HepG2 (cell line): Measurements from ENCODE around the gene CAMK1D. TPM values are rescaled to one million over a fixed set of nuclear protein-coding genes. Genes with fewer than 3 reads are reported as not detected.

Experiments
- FLYWCH1 ChIP-seq: sonication (generic); formaldehyde crosslinking; IDR thresholded peaks from 2 replicates; pipeline ENCODE4 v1.8.1; 2023; ENCODE audit warnings: mild to moderate bottlenecking, missing genetic modification reagents
- HNF4A ChIP-seq: sonication (generic); formaldehyde crosslinking; IDR thresholded peaks from 2 replicates; pipeline ENCODE4 v1.4.0; 2020; ENCODE audit warnings: missing genetic modification reagents
- IKZF5 ChIP-seq: IDR thresholded peaks from 2 replicates; pipeline ENCODE4 v1.6.1; 2018; ENCODE audit warnings: missing genetic modification reagents, mild to moderate bottlenecking, missing compliant biosample characterization
- MEIS2 ChIP-seq: sonication (generic); formaldehyde crosslinking; IDR thresholded peaks from 2 replicates; pipeline ENCODE4 v1.9.0; 2021; ENCODE audit warnings: mild to moderate bottlenecking, missing genetic modification reagents
- PAXIP1 ChIP-seq: sonication (generic); formaldehyde crosslinking; conservative IDR thresholded peaks from 2 replicates; pipeline ENCODE4 v1.4.0; 2020; ENCODE audit warnings: mild to moderate bottlenecking, missing genetic modification reagents, moderate library complexity
- SRSF1 ChIP-seq: fragments of 200-400 bp; formaldehyde crosslinking; optimal IDR thresholded peaks from 2 replicates; pipeline ENCODE3; 2017; ENCODE audit warnings: mild to moderate bottlenecking, low read depth, low read length, moderate library complexity
- ZBED4 ChIP-seq: sonication (generic); formaldehyde crosslinking; IDR thresholded peaks from 2 replicates; pipeline ENCODE4 v1.4.0; 2020; ENCODE audit warnings: missing genetic modification reagents, borderline replicate concordance
- ZMYM4 ChIP-seq: sonication (generic); formaldehyde crosslinking; IDR thresholded peaks from 2 replicates; pipeline ENCODE4 v1.8.1; 2023; ENCODE audit warnings: mild to moderate bottlenecking, missing genetic modification reagents
- ZNF350 ChIP-seq: sonication (generic); formaldehyde crosslinking; IDR thresholded peaks from 2 replicates; pipeline ENCODE4 v1.4.0; 2020; ENCODE audit warnings: mild to moderate bottlenecking, low read depth, missing genetic modification reagents, borderline replicate concordance
- polyA plus RNA-seq, 8 experiments: library from polyadenylated mRNA; depleted of rRNA in 3 of 8; stranded (reverse) in 7 of 8; unstranded in 1 of 8; fragments of >200 nt; fragmentation: Illumina TruSeq in 4 of 8; extraction: Trizol in 4 of 8; gene quantifications; 2 replicates each; pipeline versions ENCODE4 v1.2.1 to v1.2.3, GENCODE V29; 2011 to 2016; ENCODE audit warnings: low read depth in 4 of 8, missing spikeins in 1 of 8, mixed read lengths in 1 of 8; ENCODE audit not compliant: insufficient read depth in 1 of 8
- total RNA-seq, 5 experiments: library from RNA; depleted of rRNA; stranded (reverse); fragments of >200 nt; fragmentation: Illumina TruSeq; extraction: Trizol; gene quantifications; 2 replicates each; pipeline ENCODE4 v1.2.3, GENCODE V29; 2016; ENCODE audit warnings: low read depth in 1 of 5
- TF ChIP-seq, protein P1 (sequence below): sonication (generic); formaldehyde crosslinking; IDR thresholded peaks from 2 replicates; pipeline ENCODE4 v1.4.0; 2020; ENCODE audit warnings: missing genetic modification reagents
- TF ChIP-seq, protein P2 (sequence below): sonication (generic); formaldehyde crosslinking; IDR thresholded peaks from 2 replicates; pipeline ENCODE4 v1.4.0; 2020; ENCODE audit warnings: mild to moderate bottlenecking, missing genetic modification reagents

CAMK1D gene
- total and polyA plus RNA-seq, 2 of the 13 experiments (the other 11 are each of a cell fraction or from before 2014, with no cell fraction given) = under 0.01 TPM; not detected in 1

DNA sequence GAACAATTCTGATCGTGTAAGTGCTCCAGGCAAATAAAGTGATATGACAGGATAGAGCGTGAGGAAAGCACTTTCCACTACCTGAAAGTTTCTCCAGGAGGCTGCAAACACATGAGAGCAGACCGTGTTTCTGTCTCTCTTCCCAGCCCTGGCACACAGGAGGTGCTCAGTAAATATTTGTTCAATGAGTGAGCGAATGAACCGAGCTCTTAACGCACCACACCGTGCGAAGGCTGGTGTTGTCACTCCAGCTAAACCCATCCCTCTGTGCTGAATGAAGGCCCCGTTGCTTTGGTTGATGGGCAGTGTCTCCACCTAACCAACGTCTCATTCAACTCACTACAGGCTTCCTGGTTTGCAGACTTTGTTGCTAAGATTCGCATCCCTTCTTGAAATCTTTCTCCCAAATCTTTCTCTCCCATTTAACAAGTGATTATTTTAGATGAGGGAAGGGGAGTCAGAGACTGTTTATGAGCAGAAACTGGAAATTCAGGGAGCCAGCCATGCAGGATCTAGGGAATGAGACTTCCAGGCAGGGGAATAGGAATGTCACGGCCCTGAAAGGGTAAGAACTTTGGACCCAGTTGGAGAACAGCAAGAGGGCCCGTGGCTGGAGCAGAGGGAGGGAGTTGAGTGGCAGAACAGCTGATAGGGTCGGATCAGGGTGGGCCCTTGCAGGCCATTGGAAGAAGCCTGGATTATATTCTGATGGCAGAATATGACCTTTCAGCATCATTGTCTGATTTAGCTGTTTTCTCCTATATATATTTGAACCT is 282.6 kb downstream of the CAMK1D start (continued):
- TF ChIP-seq FLYWCH1 (CRISPR knock-in tag) = no peak
- TF ChIP-seq, protein P1, sequence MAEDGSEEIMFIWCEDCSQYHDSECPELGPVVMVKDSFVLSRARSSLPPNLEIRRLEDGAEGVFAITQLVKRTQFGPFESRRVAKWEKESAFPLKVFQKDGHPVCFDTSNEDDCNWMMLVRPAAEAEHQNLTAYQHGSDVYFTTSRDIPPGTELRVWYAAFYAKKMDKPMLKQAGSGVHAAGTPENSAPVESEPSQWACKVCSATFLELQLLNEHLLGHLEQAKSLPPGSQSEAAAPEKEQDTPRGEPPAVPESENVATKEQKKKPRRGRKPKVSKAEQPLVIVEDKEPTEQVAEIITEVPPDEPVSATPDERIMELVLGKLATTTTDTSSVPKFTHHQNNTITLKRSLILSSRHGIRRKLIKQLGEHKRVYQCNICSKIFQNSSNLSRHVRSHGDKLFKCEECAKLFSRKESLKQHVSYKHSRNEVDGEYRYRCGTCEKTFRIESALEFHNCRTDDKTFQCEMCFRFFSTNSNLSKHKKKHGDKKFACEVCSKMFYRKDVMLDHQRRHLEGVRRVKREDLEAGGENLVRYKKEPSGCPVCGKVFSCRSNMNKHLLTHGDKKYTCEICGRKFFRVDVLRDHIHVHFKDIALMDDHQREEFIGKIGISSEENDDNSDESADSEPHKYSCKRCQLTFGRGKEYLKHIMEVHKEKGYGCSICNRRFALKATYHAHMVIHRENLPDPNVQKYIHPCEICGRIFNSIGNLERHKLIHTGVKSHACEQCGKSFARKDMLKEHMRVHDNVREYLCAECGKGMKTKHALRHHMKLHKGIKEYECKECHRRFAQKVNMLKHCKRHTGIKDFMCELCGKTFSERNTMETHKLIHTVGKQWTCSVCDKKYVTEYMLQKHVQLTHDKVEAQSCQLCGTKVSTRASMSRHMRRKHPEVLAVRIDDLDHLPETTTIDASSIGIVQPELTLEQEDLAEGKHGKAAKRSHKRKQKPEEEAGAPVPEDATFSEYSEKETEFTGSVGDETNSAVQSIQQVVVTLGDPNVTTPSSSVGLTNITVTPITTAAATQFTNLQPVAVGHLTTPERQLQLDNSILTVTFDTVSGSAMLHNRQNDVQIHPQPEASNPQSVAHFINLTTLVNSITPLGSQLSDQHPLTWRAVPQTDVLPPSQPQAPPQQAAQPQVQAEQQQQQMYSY (CRISPR knock-in tag) = no peak
- peak; percentile 84 for TF ChIP-seq HNF4A (CRISPR knock-in tag)
- TF ChIP-seq SRSF1 = no peak
- TF ChIP-seq PAXIP1 = peak; percentile 45; the same call in 1 of the 2 replicates
- peak; percentile 45; the same call in 1 of the 2 replicates for TF ChIP-seq ZMYM4
- TF ChIP-seq ZBED4 (CRISPR knock-in tag) = no peak
- TF ChIP-seq, protein P2, sequence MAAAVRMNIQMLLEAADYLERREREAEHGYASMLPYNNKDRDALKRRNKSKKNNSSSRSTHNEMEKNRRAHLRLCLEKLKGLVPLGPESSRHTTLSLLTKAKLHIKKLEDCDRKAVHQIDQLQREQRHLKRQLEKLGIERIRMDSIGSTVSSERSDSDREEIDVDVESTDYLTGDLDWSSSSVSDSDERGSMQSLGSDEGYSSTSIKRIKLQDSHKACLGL (CRISPR knock-in tag) = no peak
- no peak for TF ChIP-seq MEIS2
- TF ChIP-seq ZNF350 (CRISPR knock-in tag) = 0 out of 2 replicates have a peak, but pooled peaks have one; percentile 25
- TF ChIP-seq IKZF5 (CRISPR knock-in tag) = no peak; the same call in 1 of the 2 replicates
